ENCODE data around the gene RBBP8.

Gene RBBP8

GRCh38 chr18:22999647-23000046 is 66.5 kb downstream of the RBBP8 start:
- no peak for DNase-seq

DNA sequence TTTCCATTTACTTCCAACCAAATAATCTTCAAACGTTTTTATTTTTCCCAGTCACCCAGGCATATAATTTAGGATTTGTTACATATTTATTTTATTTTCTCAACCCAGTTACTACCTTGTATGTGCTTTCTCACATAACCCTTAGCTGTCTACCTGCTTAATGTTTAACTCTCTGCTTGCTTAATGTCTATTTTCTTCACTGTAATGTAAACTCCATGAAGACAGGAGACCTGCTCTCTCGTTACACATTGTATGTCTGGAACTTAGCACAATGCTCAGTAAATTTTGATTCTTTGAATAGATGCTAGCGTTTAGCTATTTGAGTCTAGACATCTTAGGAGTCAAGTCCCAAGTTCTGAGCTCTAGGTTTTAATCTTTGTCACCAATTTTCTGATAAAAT is 70.2 kb downstream of the RBBP8 start:
- no peak for DNase-seq

DNA sequence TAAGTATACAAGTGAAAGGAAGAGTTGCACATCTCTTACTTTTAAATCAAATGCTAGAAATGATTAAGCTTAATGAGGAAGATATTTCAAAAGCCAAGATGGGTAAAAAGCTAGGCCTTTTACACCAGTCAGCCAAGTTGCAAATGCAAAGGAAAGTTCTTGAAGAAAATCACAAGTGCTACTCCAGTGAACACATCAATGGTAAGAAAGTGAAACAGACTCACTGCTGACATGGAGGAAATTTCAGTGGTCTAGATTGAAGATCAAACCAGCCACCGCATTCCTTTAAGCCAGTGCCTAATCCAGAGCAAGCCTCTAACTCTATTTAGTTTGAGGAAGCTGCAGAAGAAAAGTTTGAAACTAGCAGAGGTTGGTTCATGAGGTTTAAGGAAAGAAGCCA is 79.1 kb downstream of the RBBP8 start:
- DNase-seq, result no peak

DNA sequence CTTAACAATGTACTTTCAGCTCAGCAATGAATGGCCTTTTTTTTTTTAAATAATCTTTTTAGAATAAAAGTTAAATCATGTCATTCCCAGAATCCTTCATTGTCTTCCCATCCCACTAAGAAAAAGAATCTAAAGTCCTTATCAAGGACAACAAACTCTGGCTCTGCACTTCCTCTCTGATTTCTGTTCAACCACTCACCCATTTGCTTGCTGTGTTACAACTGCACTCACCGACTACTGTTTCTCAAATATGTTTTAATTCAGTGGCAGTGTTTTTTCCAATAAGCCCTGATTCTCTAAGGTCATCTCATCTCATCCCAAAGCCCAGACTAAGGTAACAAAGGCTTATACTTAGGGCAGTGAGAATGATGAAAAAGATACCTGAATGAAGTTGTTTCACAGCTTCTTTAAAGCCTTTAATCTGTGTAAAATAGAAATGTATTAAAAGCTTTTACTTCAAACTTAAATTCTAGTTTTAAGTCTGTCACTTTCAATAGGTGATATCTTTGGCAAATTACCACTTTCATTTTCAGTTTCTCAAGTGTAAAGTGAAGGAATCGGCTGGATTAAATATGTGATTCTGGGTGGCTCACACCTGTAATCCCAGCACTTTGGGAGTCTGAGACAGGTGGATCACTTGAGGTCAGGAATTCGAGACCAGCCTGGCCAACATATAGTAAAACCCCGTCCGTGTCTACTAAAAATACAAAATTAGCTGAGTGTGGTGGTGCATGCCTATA is 87.6 kb downstream of the RBBP8 start:
- DNase-seq, result no peak

DNA sequence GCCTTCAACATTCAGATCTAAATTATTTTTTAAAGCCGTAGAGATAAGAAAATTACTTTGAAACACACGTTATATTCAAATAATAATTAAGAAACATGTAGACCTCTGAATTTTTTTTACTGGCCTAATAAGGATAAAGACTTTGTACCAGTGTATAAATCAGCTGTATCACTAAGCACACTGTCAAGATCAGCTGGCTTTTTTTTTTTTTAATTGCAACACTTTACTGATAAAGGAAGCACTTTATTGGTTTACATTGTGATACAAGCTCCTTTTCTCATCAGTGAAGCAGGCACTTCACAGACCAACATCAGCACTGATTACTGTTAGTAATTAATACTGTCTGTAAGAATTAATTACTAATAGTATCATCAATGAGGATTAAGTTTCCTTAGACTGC is 88.5 kb downstream of the RBBP8 start:
- DNase-seq, result no peak

GRCh38 chr18:23032030-23032582 is 99.0 kb downstream of the RBBP8 start:
- no peak for DNase-seq

GRCh38 chr18:23033056-23033455 is 99.9 kb downstream of the RBBP8 start:
- no peak for DNase-seq

DNA sequence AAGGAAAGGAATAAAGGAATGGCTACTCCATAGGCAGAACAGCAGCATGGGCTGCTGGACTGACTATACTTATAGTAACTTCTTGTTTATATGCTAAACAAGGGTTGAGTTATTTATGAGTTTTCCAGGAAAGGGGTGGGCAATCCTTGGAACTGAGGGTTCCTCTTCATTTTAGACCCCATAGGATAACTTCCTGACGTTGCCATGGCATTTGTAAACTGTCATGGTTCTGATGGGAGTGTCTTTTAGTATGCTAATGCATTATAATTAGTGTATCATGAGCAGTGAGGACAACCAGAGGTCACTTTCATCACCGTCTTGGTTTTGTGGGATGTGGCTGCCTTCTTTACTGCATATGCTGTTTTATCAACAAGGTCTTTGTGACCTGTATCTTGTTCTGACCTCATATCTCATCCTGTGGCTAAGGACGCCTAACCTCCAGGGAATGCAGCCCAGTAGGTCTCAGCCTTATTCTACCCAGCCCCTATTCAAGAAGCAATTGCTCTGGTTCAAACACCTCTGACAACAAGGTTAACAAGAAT is 103.6 kb downstream of the RBBP8 start:
- DNase-seq, result no peak

DNA sequence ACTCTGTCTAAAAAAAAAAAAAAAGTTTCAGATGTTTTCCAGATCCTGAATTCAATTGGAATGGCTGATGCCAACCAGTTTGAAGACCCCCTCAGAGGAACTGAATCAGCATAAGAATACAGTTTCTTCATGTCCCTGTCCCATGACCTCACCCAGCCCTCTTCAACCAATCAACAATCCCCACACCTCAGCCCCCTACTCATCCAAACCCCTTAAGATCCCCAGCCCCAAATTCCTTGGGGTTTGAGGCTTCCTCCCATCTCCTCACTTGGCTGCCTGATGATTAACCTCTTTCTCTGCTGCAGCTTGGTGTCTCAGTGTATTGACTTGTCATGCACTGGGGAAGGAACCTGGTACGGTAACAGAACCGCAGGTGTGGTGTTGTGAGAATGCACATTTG is 104.5 kb downstream of the RBBP8 start:
- DNase-seq, result no peak

- no peak for DNase-seq
These were observed 105.6 kb downstream of the RBBP8 start for GRCh38 chr18:23038712-23039111.

- no peak for DNase-seq
These were observed 109.0 kb downstream of the RBBP8 start for GRCh38 chr18:23042133-23042532.

DNA sequence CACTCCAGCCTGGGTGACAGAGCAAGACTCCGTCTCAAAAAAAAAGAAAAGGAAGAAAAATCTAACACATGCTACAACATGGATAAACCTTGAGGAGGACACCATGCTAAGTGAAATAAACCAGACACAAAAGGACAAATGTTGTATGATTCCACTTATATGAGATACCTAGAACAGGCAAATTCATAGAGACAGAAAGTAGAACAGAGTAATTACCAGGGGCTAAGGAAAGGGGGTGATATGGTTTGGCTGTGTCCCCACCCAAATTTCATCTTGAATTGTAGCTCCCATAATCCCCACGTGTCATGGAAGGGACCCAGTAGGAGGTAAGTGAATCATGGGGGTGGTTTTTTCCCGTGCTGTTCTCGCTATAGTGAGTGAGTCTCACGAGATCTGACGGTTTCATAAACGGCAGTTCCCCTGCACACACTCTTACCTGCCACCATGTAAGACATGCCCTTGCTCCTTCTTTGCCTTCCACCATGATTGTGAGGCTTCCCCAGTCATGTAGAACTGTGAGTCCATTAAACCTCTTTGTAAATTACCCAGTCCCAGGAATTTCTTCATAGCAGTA is 110.8 kb downstream of the RBBP8 start:
- DNase-seq, result no peak

GRCh38 chr18:23049698-23050373 is 116.7 kb downstream of the RBBP8 start:
- DNase-seq, result peak; percentile 10

DNA sequence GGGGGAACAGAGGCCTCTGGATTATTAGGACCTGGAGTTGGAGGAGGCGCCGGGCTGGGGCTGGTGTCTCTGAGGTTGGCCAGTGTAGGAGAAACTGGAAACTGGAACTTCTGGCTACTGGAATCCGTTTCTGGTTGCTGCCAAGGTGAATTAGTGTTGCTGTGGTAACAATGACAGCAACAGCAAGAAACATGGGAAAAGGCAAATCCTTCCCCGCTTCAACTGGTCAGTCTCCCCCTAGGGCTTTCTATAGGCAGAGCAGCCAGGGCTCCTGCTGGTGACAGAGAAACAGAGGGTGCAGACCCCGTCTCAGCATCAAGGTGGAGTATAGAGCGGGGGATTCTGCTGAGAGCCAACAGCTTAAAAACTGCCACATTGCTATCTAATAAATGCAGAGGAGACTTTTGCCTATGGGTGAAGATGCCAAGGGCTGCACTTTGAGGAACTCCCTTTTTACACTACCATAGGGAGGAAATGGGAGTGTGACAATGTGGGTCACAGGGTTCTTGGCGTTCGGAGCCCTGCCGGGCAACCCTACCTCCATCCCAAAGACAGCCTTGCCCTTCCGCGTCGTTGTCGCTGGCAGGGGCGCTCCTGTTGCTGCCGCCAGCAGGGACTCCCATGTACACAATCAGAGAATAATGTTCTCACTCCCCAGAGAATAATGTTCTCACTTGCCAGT is 120.8 kb downstream of the RBBP8 start:
- no peak for DNase-seq

GRCh38 chr18:23054553-23054952 is 121.4 kb downstream of the RBBP8 start:
- DNase-seq, result no peak

DNA sequence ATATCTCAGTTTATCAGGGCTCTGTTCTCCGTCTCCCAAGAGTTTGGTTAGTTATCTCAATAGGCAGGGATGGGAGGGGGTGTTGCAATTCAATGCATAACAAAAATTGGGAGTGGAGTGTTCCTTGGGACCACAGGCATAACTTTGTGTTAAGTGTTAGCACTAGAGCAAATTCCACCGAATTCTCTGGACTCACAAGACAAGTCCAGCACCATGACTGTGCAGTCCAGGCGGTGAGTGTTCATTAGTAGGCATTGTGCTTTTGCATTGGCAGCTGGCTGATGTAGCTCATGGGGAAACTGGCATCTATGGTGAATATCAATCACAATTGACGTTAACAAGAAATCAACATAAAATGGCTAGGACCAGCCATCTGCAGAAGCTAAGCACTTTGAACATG is 123.2 kb downstream of the RBBP8 start:
- DNase-seq, result no peak

DNA sequence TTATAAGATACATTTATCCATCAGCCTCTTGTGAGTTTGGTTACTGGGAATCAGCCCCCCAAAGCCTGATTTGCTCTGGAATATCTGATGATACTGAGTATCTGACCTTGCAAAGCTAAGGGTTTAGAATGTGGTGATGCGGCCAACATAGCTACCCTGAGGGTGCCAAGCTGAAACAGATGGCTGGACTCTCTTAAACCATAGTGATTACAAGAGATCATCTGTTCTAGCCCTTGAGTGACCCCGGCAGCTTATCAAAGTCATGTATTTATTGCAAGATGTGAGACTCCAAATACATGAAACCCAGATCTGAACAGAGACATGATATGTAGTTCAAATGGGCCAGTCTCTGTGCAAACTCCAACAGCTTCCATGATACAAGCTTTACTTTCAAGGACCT is 124.0 kb downstream of the RBBP8 start:
- DNase-seq, result no peak

DNA sequence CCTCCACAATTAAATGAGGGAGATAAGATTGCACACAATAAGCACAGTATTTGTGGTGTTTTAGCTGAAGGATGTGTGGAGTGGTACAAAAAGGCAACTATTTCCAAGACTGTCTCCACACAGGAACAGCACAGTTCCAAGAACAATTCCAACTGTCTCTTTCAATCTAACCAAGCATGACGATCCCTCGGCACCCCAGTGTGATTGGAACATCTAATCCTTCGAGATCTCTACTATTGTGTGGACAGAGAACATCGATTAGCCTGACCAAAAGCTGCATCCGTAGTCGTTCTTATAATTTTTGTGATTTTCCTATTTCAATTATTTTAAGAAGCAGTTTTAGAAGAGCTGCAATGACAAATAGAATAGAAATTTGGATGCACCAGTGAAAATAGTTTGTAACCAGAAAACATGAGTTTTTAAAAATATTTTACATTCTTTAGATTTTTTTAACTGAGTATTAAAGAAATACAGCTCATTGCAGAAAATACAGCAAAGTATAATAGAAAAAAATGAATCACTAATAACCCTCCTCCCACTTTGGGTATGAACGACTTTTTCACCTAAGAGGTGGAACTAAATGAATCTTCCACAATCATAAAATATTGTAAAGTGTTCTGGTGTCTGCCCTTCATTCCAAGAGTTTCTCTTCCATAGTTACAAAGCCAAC is 125.8 kb downstream of the RBBP8 start:
- no peak for DNase-seq

- no peak for DNase-seq
These were observed 126.7 kb downstream of the RBBP8 start for GRCh38 chr18:23059541-23060465.

DNA sequence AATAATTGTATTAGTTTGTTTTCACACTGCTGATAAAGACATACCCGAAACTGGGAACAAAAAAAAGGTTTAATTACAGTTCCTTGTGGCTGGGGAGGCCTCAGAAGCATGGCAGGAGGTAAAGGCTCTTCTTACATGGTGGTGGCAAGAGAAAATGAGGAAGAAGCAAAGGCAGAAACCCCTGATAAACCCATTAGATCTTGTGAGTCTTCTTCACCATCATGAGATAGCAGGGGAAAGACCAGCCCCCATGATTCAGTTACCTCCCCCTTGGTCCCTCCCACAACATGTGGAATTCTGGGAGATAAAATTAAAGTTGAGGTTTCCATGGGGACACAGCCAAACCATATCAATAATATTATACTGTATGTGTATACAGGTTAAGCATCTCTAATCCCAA is 128.9 kb downstream of the RBBP8 start:
- DNase-seq, result no peak

- no peak for DNase-seq
These were observed 130.4 kb downstream of the RBBP8 start for GRCh38 chr18:23063502-23063901.

Measured in CD4-positive, alpha-beta T cell treated with Interleukin-6 for 4 hours (primary cell).